Skeletal muscle tissue (tissue), 4 donors: ENCODE measurements around the gene HOTAIR. TPM values are rescaled to one million over a fixed set of nuclear protein-coding genes. Genes with fewer than 3 reads are reported as not detected.
A peak's percentile ranks its signal among the peaks of the same experiment; 100 is the strongest.

ENCODE experiments used
- H3K27ac ChIP-seq: one replicate; pipeline ENCODE4 v1.7.0; 2013; ENCODE audit warnings: mild to moderate bottlenecking, low read depth, low read length, inconsistent platforms
- H3K27me3 ChIP-seq, 3 donors: one replicate each; pipeline ENCODE4 v1.7.0; 2013; ENCODE audit warnings: low read length in 3 of 3; ENCODE audit not compliant: control insufficient read depth in 3 of 3, insufficient read depth in 3 of 3
- H3K36me3 ChIP-seq, 3 donors: one replicate each; pipeline ENCODE4 v1.7.0; 2013; ENCODE audit warnings: low read length in 3 of 3; ENCODE audit not compliant: control insufficient read depth in 3 of 3, insufficient read depth in 3 of 3
- H3K4me1 ChIP-seq, 3 donors: one replicate each; pipeline ENCODE4 v1.7.0; 2013; ENCODE audit warnings: low read length in 3 of 3, mild to moderate bottlenecking in 3 of 3; ENCODE audit not compliant: control insufficient read depth in 3 of 3, insufficient read depth in 3 of 3
- H3K4me3 ChIP-seq, 3 donors: one replicate each; pipeline ENCODE4 v1.7.0; 2013; ENCODE audit warnings: low read length in 3 of 3
- H3K9ac ChIP-seq, 3 donors: one replicate each; pipeline ENCODE4 v1.7.0; 2013; ENCODE audit warnings: low read length in 3 of 3, mild to moderate bottlenecking in 3 of 3, moderate library complexity in 2 of 3, low read depth in 1 of 3
- H3K9me3 ChIP-seq, 3 donors: one replicate each; pipeline ENCODE4 v1.7.0; 2013; ENCODE audit warnings: low read length in 3 of 3; ENCODE audit not compliant: control insufficient read depth in 3 of 3
- total RNA-seq: library from RNA; depleted of rRNA; stranded (reverse); fragments of >200 nt; gene quantifications from one replicate; pipeline ENCODE4 v1.2.3, GENCODE V29; 2014
- donor health status: Osteomylitis.

HOTAIR gene
- total RNA-seq, 1 donor from 2014 or later, result 2.1 TPM

GRCh38 chr12:53972722-53973235 lies 2.0 kb downstream of the HOTAIR start, which contains the start of gene HOXC11:
Gene HOXC11 (plus strand): TSS chr12:53973126. CDS start chr12:53973242, 116 bp downstream.
- Histone ChIP-seq H3K27me3 (peaks cover 58 to 91% (median 70%) of the 10 kb centered on the region in 3 donors), H3K27ac (peak within 1 kb of the TSS; percentile 65), H3K36me3 (no peaks in the 10 kb centered on the region), H3K4me1 (peaks cover 7 to 24% (median 14%) of the 10 kb centered on the region in 3 donors), H3K9ac (peak within 1 kb of the TSS; percentile 56 to 77 (median 65)), H3K4me3 (peak within 1 kb of the TSS; percentile 64 to 75 (median 75)), H3K9me3 (no peaks in the 10 kb centered on the region)

- Histone ChIP-seq H3K27me3 (peaks cover 57 to 91% (median 69%) of the 10 kb centered on the region in 3 donors), H3K4me3 (no peak overlapping the region), H3K27ac (peak overlapping the region; percentile 65), H3K9ac (no peak overlapping the region), H3K9me3 (no peaks in the 10 kb centered on the region), H3K4me1 (peaks cover 7 to 24% (median 14%) of the 10 kb centered on the region in 3 donors), H3K36me3 (no peaks in the 10 kb centered on the region)
Measured at GRCh38 chr12:53972152-53972702, 2.5 kb downstream of the HOTAIR start.

GRCh38 chr12:53971686-53972085 lies 3.1 kb downstream of the HOTAIR start:
- no peak overlapping the region for H3K27ac ChIP-seq
- no peaks in the 10 kb centered on the region for H3K9me3 ChIP-seq
- H3K9ac ChIP-seq, result no peak overlapping the region
- peaks cover 58 to 90% (median 75%) of the 10 kb centered on the region in 3 donors for H3K27me3 ChIP-seq
- H3K4me3 ChIP-seq, result no peak overlapping the region
- H3K4me1 ChIP-seq, result peaks cover 7 to 24% (median 14%) of the 10 kb centered on the region in 3 donors
- no peaks in the 10 kb centered on the region for H3K36me3 ChIP-seq

GRCh38 chr12:53971129-53971528 lies 3.6 kb downstream of the HOTAIR start:
- Histone ChIP-seq H3K36me3 (no peaks in the 10 kb centered on the region), H3K4me3 (no peak overlapping the region), H3K27ac (no peak overlapping the region), H3K4me1 (peaks cover 7 to 24% (median 12%) of the 10 kb centered on the region in 3 donors), H3K27me3 (peaks cover 64 to 90% (median 76%) of the 10 kb centered on the region in 3 donors), H3K9ac (no peak overlapping the region), H3K9me3 (no peaks in the 10 kb centered on the region)

GRCh38 chr12:53970451-53970850 lies 4.3 kb downstream of the HOTAIR start:
- peaks cover 5 to 20% (median 11%) of the 10 kb centered on the region in 3 donors for H3K4me1 ChIP-seq
- no peak overlapping the region for H3K27ac ChIP-seq
- no peaks in the 10 kb centered on the region for H3K9me3 ChIP-seq
- no peak overlapping the region for H3K9ac ChIP-seq
- no peak overlapping the region for H3K4me3 ChIP-seq
- H3K36me3 ChIP-seq, result no peaks in the 10 kb centered on the region
- peaks cover 60 to 90% (median 73%) of the 10 kb centered on the region in 3 donors for H3K27me3 ChIP-seq

- H3K9me3 ChIP-seq, result no peaks in the 10 kb centered on the region
- H3K36me3 ChIP-seq, result no peaks in the 10 kb centered on the region
- H3K27ac ChIP-seq, result no peak overlapping the region
- H3K27me3 ChIP-seq, result peaks cover 64 to 91% (median 80%) of the 10 kb centered on the region in 3 donors
- no peak overlapping the region for H3K9ac ChIP-seq
- no peak overlapping the region for H3K4me3 ChIP-seq
- peaks cover 3 to 19% (median 11%) of the 10 kb centered on the region in 3 donors for H3K4me1 ChIP-seq
Measured at GRCh38 chr12:53969588-53970259, 5.0 kb downstream of the HOTAIR start.

- no peaks in the 10 kb centered on the region for H3K36me3 ChIP-seq
- peaks cover 70 to 92% (median 90%) of the 10 kb centered on the region in 3 donors for H3K27me3 ChIP-seq
- H3K4me3 ChIP-seq, result peak overlapping the region in 2 of 3 donors; percentile 13 to 60
- peaks cover 3 to 17% (median 9%) of the 10 kb centered on the region in 3 donors for H3K4me1 ChIP-seq
- peak overlapping the region; percentile 78 for H3K27ac ChIP-seq
- H3K9me3 ChIP-seq, result no peaks in the 10 kb centered on the region
- H3K9ac ChIP-seq, result peak overlapping the region in 1 of 3 donors; percentile 23
Measured at GRCh38 chr12:53968214-53969127, 6.3 kb downstream of the HOTAIR start.

- Histone ChIP-seq H3K4me3 (peak overlapping the region in 2 of 3 donors; percentile 17 to 60), H3K9ac (peak overlapping the region in 2 of 3 donors; percentile 50 to 66), H3K4me1 (peaks cover 0 to 16% (median 9%) of the 10 kb centered on the region in 3 donors), H3K27ac (peak overlapping the region; percentile 78), H3K36me3 (no peaks in the 10 kb centered on the region), H3K27me3 (peaks cover 73 to 92% (median 90%) of the 10 kb centered on the region in 3 donors), H3K9me3 (no peaks in the 10 kb centered on the region)
Measured at GRCh38 chr12:53967421-53967925, 7.3 kb downstream of the HOTAIR start.

GRCh38 chr12:53966385-53967133 lies 8.2 kb downstream of the HOTAIR start:
- H3K36me3 ChIP-seq, result no peaks in the 10 kb centered on the region
- H3K27ac ChIP-seq, result peak overlapping the region; percentile 78
- peaks cover 69 to 91% (median 90%) of the 10 kb centered on the region in 3 donors for H3K27me3 ChIP-seq
- H3K4me1 ChIP-seq, result peaks cover 0 to 20% (median 9%) of the 10 kb centered on the region in 3 donors
- peak overlapping the region; percentile 52 to 63 (median 60) for H3K4me3 ChIP-seq
- H3K9ac ChIP-seq, result peak overlapping the region; percentile 54 to 74 (median 66)
- no peaks in the 10 kb centered on the region for H3K9me3 ChIP-seq
